GM23338 (cell line): ENCODE measurements around the gene CTDSP1. TPM values are rescaled to one million over a fixed set of nuclear protein-coding genes. Genes with fewer than 3 reads are reported as not detected.

Experiments used
- ATAC-seq: fragments of 200-7000 bp; cut with Tn5 transposase; 3 replicates; pipeline ENCODE4 v1.9.1; 2020
- DNase-seq: peaks from one replicate; pipeline ENCODE4 v3.0.0-alpha.2; 2015; ENCODE audit warnings: low spot score
- H2AFZ ChIP-seq: fragments of 200-600 bp; sonication (generic); 2 replicates; pipeline ENCODE4 v1.8.0; 2016; ENCODE audit warnings: antibody characterized with exemption, mild to moderate bottlenecking, moderate library complexity
- H3F3A ChIP-seq: fragments of 200-600 bp; sonication (generic); replicated peaks from 2 replicates; pipeline ENCODE4 v1.8.0; 2017; ENCODE audit warnings: antibody characterized with exemption, mixed run types, low read depth
- H3K27ac ChIP-seq: fragments of 200-600 bp; sonication (generic); 2 replicates; pipeline ENCODE4 v1.6.1; 2016; ENCODE audit warnings: low read depth
- H3K27me3 ChIP-seq: fragments of 200-600 bp; sonication (generic); 2 replicates; pipeline ENCODE4 v1.8.0; 2016; ENCODE audit warnings: mild to moderate bottlenecking, mixed run types, moderate library complexity; ENCODE audit not compliant: insufficient read depth
- H3K36me3 ChIP-seq: fragments of 200-600 bp; sonication (generic); 2 replicates; pipeline ENCODE4 v1.8.0; 2016; ENCODE audit warnings: mild to moderate bottlenecking; ENCODE audit not compliant: insufficient read depth
- H3K4me1 ChIP-seq: fragments of 200-600 bp; sonication (generic); 2 replicates; pipeline ENCODE4 v1.8.0; 2016; ENCODE audit warnings: mild to moderate bottlenecking, moderate library complexity; ENCODE audit not compliant: insufficient read depth
- H3K4me2 ChIP-seq: fragments of 200-600 bp; sonication (generic); 2 replicates; pipeline ENCODE4 v1.7.1; 2017; ENCODE audit warnings: mixed run types
- H3K4me3 ChIP-seq: fragments of 200-600 bp; sonication (generic); 2 replicates; pipeline ENCODE4 v1.6.1; 2016; ENCODE audit warnings: mixed run types
- H3K79me2 ChIP-seq: fragments of 200-600 bp; sonication (generic); replicated peaks from 2 replicates; pipeline ENCODE4 v1.8.0; 2017; ENCODE audit warnings: mild to moderate bottlenecking; ENCODE audit not compliant: insufficient read depth
- H3K9me2 ChIP-seq: fragments of 200-600 bp; sonication (generic); 2 replicates; pipeline ENCODE4 v1.8.0; 2017; ENCODE audit not compliant: insufficient read depth
- H4K20me1 ChIP-seq: fragments of 200-600 bp; sonication (generic); replicated peaks from 2 replicates; pipeline ENCODE4 v1.8.0; 2017; ENCODE audit warnings: mild to moderate bottlenecking; ENCODE audit not compliant: insufficient read depth
- H3K27ac Mint-ChIP-seq: 2 replicates; pipeline ENCODE4 v1.8.0; 2020; ENCODE audit warnings: inconsistent platforms, mild to moderate bottlenecking, moderate library complexity, mixed read lengths
- H3K27me3 Mint-ChIP-seq: 3 replicates; pipeline ENCODE4 v1.8.0; 2022; ENCODE audit warnings: low read depth, mild to moderate bottlenecking, moderate library complexity, mixed read lengths, inconsistent platforms; ENCODE audit not compliant: insufficient read depth, poor library complexity
- H3K36me3 Mint-ChIP-seq: 3 replicates; pipeline ENCODE4 v1.8.0; 2021; ENCODE audit warnings: low read depth, mild to moderate bottlenecking, inconsistent platforms, moderate library complexity, mixed read lengths
- H3K4me1 Mint-ChIP-seq: 3 replicates; pipeline ENCODE4 v1.8.0; 2020; ENCODE audit warnings: mild to moderate bottlenecking, inconsistent platforms, mixed read lengths
- H3K4me3 Mint-ChIP-seq: 3 replicates; pipeline ENCODE4 v1.8.0; 2021; ENCODE audit warnings: moderate library complexity, mild to moderate bottlenecking, inconsistent platforms, mixed read lengths
- H3K9me3 Mint-ChIP-seq: 3 replicates; pipeline ENCODE4 v1.8.0; 2020; ENCODE audit warnings: moderate library complexity, mild to moderate bottlenecking, inconsistent platforms, mixed read lengths
- CREB1 ChIP-seq: fragments of 250-450 bp; sonication (Bioruptor Pico); IDR thresholded peaks from 2 replicates; pipeline ENCODE4 v1.5.0; 2020; ENCODE audit warnings: low read depth, mild to moderate bottlenecking, moderate library complexity
- EZH2 ChIP-seq: fragments of 200-600 bp; sonication (generic); IDR thresholded peaks from one replicate; pipeline ENCODE4 v1.8.0; 2017; ENCODE audit warnings: antibody characterized with exemption, mild to moderate bottlenecking, low read depth; ENCODE audit not compliant: unreplicated experiment
- EZH2phosphoT487 ChIP-seq: fragments of 200-600 bp; sonication (generic); IDR thresholded peaks from one replicate; pipeline ENCODE4 v1.8.1; 2018; ENCODE audit warnings: antibody characterized with exemption; ENCODE audit not compliant: unreplicated experiment
- JUNB ChIP-seq: IDR thresholded peaks from one replicate; pipeline ENCODE4 v1.6.1; 2016; ENCODE audit warnings: antibody characterized with exemption; ENCODE audit not compliant: unreplicated experiment
- NANOG ChIP-seq: IDR thresholded peaks from 2 replicates; pipeline ENCODE4 v1.6.1; 2016; ENCODE audit warnings: antibody characterized with exemption, borderline replicate concordance
- POLR2AphosphoS5 ChIP-seq: IDR thresholded peaks from 2 replicates; pipeline ENCODE4 v1.6.1; 2016; ENCODE audit warnings: antibody characterized with exemption, low read depth
- STAT1 ChIP-seq: IDR thresholded peaks from one replicate; pipeline ENCODE4 v1.6.1; 2016; ENCODE audit warnings: antibody characterized with exemption; ENCODE audit not compliant: unreplicated experiment
- ZNF114 ChIP-seq: fragments of 250-450 bp; sonication (Bioruptor Pico); IDR thresholded peaks from 2 replicates; pipeline ENCODE4 v1.5.0; 2020; ENCODE audit warnings: mild to moderate bottlenecking, moderate library complexity
- ZNF331 ChIP-seq: fragments of 250-450 bp; sonication (Bioruptor Pico); IDR thresholded peaks from 2 replicates; pipeline ENCODE4 v1.5.0; 2020; ENCODE audit warnings: low read depth, mild to moderate bottlenecking, moderate library complexity
- polyA plus RNA-seq: library from polyadenylated mRNA; unstranded; fragments of >200 nt; fragmentation: Nextera tagmentation; extraction: Ambion mirVana; gene quantifications from 2 replicates; pipeline ENCODE4 v1.2.1, GENCODE V29; 2016
- total RNA-seq: library from RNA; depleted of rRNA; stranded (reverse); fragments of >200 nt; shearing (Covaris generic); gene quantifications from 2 replicates; pipeline ENCODE4 v1.2.3, GENCODE V29; 2014
- TF ChIP-seq, protein P1 (sequence below): IDR thresholded peaks from one replicate; pipeline ENCODE4 v1.6.1; 2018; ENCODE audit warnings: antibody characterized with exemption; ENCODE audit not compliant: unreplicated experiment
- TF ChIP-seq, protein P2 (sequence below), 2 experiments: fragments of 200-600 bp in 1 of 2; sonication (generic) in 1 of 2; conservative IDR thresholded peaks; 2 replicates each; pipeline versions ENCODE4 v1.5.1 to v1.6.1; 2016 to 2017; ENCODE audit warnings: antibody characterized with exemption in 2 of 2, low read depth in 2 of 2, mild to moderate bottlenecking in 2 of 2, moderate library complexity in 1 of 2
- TF ChIP-seq, protein P3 (sequence below): fragments of 250-450 bp; sonication (Bioruptor Pico); IDR thresholded peaks from 2 replicates; pipeline ENCODE4 v1.5.0; 2020; ENCODE audit warnings: mild to moderate bottlenecking, moderate library complexity
- TF ChIP-seq, protein P4 (sequence below): IDR thresholded peaks from 2 replicates; pipeline ENCODE4 v1.6.1; 2016; ENCODE audit warnings: antibody characterized with exemption

The CTDSP1 gene
- total and polyA plus RNA-seq, 2 experiments from 2014 or later: 6.7 to 21.8 TPM

DNA sequence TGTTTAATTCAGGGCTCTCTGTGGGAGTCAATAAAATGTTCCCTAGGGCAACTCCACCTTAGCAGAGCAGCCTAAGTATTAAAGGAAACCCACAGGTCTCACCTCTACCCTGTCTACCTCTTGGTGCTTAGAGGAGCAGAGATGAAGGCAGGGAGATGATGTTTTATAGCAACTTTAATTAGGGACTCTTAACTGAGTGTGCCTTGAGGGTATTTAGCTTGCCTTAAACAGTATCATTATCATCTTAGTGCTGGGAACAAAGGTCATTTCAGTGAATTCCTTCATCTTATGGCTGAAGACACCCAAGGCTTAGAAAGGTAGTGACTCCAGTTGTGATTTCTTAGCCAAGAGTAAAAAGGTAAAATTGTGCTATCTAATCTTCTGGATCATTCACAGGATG is 45.9 kb downstream of the CTDSP1 start:
- DNase-seq: no peak
- Mint-ChIP-seq H3K27me3 (peaks cover 2% of the 10 kb centered on the region), H3K9me3 (no peaks in the 10 kb centered on the region), H3K4me1 (no peaks in the 10 kb centered on the region; the same call in 2 of the 3 replicates), H3K4me3 (no peak overlapping the region), H3K27ac (no peak overlapping the region), H3K36me3 (peaks cover 18% of the 10 kb centered on the region)
- Histone ChIP-seq H3K4me3 (no peak overlapping the region), H3F3A (no peaks in the 10 kb centered on the region), H3K27ac (no peak overlapping the region), H3K79me2 (no peaks in the 10 kb centered on the region), H4K20me1 (no peaks in the 10 kb centered on the region; the same call in 1 of the 2 replicates), H3K4me2 (no peak overlapping the region), H3K27me3 (no peaks in the 10 kb centered on the region), H3K36me3 (no peaks in the 10 kb centered on the region; the same call in none of the 2 replicates), H3K9me2 (no peaks in the 10 kb centered on the region), H3K4me1 (no peaks in the 10 kb centered on the region), H2AFZ (no peak overlapping the region)
- TF ChIP-seq JUNB: no peak
- TF ChIP-seq ZNF331 (CRISPR knock-in tag): no peak
- TF ChIP-seq ZNF114 (CRISPR knock-in tag): no peak
- no peak for TF ChIP-seq CREB1 (CRISPR knock-in tag)
- TF ChIP-seq, protein P1, sequence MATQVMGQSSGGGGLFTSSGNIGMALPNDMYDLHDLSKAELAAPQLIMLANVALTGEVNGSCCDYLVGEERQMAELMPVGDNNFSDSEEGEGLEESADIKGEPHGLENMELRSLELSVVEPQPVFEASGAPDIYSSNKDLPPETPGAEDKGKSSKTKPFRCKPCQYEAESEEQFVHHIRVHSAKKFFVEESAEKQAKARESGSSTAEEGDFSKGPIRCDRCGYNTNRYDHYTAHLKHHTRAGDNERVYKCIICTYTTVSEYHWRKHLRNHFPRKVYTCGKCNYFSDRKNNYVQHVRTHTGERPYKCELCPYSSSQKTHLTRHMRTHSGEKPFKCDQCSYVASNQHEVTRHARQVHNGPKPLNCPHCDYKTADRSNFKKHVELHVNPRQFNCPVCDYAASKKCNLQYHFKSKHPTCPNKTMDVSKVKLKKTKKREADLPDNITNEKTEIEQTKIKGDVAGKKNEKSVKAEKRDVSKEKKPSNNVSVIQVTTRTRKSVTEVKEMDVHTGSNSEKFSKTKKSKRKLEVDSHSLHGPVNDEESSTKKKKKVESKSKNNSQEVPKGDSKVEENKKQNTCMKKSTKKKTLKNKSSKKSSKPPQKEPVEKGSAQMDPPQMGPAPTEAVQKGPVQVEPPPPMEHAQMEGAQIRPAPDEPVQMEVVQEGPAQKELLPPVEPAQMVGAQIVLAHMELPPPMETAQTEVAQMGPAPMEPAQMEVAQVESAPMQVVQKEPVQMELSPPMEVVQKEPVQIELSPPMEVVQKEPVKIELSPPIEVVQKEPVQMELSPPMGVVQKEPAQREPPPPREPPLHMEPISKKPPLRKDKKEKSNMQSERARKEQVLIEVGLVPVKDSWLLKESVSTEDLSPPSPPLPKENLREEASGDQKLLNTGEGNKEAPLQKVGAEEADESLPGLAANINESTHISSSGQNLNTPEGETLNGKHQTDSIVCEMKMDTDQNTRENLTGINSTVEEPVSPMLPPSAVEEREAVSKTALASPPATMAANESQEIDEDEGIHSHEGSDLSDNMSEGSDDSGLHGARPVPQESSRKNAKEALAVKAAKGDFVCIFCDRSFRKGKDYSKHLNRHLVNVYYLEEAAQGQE: no peak
- no peak for TF ChIP-seq NANOG
- no peak for TF ChIP-seq STAT1
- TF ChIP-seq, protein P2, sequence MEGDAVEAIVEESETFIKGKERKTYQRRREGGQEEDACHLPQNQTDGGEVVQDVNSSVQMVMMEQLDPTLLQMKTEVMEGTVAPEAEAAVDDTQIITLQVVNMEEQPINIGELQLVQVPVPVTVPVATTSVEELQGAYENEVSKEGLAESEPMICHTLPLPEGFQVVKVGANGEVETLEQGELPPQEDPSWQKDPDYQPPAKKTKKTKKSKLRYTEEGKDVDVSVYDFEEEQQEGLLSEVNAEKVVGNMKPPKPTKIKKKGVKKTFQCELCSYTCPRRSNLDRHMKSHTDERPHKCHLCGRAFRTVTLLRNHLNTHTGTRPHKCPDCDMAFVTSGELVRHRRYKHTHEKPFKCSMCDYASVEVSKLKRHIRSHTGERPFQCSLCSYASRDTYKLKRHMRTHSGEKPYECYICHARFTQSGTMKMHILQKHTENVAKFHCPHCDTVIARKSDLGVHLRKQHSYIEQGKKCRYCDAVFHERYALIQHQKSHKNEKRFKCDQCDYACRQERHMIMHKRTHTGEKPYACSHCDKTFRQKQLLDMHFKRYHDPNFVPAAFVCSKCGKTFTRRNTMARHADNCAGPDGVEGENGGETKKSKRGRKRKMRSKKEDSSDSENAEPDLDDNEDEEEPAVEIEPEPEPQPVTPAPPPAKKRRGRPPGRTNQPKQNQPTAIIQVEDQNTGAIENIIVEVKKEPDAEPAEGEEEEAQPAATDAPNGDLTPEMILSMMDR (conservative IDR thresholded peaks at IDR 0.05; ENCODE audit: low read depth in 2 of 2): no peak
- no peak for TF ChIP-seq POLR2AphosphoS5
- no peak for TF ChIP-seq EZH2
- TF ChIP-seq, protein P3, sequence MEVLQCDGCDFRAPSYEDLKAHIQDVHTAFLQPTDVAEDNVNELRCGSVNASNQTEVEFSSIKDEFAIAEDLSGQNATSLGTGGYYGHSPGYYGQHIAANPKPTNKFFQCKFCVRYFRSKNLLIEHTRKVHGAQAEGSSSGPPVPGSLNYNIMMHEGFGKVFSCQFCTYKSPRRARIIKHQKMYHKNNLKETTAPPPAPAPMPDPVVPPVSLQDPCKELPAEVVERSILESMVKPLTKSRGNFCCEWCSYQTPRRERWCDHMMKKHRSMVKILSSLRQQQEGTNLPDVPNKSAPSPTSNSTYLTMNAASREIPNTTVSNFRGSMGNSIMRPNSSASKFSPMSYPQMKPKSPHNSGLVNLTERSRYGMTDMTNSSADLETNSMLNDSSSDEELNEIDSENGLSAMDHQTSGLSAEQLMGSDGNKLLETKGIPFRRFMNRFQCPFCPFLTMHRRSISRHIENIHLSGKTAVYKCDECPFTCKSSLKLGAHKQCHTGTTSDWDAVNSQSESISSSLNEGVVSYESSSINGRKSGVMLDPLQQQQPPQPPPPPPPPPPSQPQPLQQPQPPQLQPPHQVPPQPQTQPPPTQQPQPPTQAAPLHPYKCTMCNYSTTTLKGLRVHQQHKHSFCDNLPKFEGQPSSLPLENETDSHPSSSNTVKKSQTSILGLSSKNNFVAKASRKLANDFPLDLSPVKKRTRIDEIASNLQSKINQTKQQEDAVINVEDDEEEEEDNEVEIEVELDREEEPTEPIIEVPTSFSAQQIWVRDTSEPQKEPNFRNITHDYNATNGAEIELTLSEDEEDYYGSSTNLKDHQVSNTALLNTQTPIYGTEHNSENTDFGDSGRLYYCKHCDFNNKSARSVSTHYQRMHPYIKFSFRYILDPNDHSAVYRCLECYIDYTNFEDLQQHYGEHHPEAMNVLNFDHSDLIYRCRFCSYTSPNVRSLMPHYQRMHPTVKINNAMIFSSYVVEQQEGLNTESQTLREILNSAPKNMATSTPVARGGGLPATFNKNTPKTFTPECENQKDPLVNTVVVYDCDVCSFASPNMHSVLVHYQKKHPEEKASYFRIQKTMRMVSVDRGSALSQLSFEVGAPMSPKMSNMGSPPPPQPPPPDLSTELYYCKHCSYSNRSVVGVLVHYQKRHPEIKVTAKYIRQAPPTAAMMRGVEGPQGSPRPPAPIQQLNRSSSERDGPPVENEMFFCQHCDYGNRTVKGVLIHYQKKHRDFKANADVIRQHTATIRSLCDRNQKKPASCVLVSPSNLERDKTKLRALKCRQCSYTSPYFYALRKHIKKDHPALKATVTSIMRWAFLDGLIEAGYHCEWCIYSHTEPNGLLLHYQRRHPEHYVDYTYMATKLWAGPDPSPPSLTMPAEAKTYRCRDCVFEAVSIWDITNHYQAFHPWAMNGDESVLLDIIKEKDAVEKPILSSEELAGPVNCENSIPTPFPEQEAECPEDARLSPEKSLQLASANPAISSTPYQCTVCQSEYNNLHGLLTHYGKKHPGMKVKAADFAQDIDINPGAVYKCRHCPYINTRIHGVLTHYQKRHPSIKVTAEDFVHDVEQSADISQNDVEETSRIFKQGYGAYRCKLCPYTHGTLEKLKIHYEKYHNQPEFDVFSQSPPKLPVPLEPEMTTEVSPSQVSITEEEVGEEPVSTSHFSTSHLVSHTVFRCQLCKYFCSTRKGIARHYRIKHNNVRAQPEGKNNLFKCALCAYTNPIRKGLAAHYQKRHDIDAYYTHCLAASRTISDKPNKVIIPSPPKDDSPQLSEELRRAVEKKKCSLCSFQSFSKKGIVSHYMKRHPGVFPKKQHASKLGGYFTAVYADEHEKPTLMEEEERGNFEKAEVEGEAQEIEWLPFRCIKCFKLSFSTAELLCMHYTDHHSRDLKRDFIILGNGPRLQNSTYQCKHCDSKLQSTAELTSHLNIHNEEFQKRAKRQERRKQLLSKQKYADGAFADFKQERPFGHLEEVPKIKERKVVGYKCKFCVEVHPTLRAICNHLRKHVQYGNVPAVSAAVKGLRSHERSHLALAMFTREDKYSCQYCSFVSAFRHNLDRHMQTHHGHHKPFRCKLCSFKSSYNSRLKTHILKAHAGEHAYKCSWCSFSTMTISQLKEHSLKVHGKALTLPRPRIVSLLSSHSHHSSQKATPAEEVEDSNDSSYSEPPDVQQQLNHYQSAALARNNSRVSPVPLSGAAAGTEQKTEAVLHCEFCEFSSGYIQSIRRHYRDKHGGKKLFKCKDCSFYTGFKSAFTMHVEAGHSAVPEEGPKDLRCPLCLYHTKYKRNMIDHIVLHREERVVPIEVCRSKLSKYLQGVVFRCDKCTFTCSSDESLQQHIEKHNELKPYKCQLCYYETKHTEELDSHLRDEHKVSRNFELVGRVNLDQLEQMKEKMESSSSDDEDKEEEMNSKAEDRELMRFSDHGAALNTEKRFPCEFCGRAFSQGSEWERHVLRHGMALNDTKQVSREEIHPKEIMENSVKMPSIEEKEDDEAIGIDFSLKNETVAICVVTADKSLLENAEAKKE (CRISPR knock-in tag): no peak
- TF ChIP-seq, protein P4, sequence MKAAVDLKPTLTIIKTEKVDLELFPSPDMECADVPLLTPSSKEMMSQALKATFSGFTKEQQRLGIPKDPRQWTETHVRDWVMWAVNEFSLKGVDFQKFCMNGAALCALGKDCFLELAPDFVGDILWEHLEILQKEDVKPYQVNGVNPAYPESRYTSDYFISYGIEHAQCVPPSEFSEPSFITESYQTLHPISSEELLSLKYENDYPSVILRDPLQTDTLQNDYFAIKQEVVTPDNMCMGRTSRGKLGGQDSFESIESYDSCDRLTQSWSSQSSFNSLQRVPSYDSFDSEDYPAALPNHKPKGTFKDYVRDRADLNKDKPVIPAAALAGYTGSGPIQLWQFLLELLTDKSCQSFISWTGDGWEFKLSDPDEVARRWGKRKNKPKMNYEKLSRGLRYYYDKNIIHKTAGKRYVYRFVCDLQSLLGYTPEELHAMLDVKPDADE: no peak
- no peak for TF ChIP-seq EZH2phosphoT487
- no peak for ATAC-seq
